Mucosa of stomach (tissue), 1 donor: ENCODE data around the gene SORCS2.
A peak's percentile ranks its signal among the peaks of the same experiment; 100 is the strongest.

ENCODE experiments used
- H3K27me3 ChIP-seq: one replicate; pipeline ENCODE4 v1.7.0; 2013; ENCODE audit warnings: mild to moderate bottlenecking, low read length; ENCODE audit not compliant: control insufficient read depth, insufficient read depth
- H3K36me3 ChIP-seq: one replicate; pipeline ENCODE4 v1.7.0; 2013; ENCODE audit warnings: low read length; ENCODE audit not compliant: control insufficient read depth, insufficient read depth
- H3K4me1 ChIP-seq: one replicate; pipeline ENCODE4 v1.7.0; 2013; ENCODE audit warnings: mild to moderate bottlenecking, low read length; ENCODE audit not compliant: control insufficient read depth, insufficient read depth
- H3K4me3 ChIP-seq: one replicate; pipeline ENCODE4 v1.7.0; 2013; ENCODE audit warnings: low read length
- H3K9ac ChIP-seq: one replicate; pipeline ENCODE4 v1.7.0; 2013; ENCODE audit warnings: mild to moderate bottlenecking, low read length, moderate library complexity
- H3K9me3 ChIP-seq: one replicate; pipeline ENCODE4 v1.7.0; 2013; ENCODE audit warnings: mild to moderate bottlenecking, low read length, moderate library complexity; ENCODE audit not compliant: control insufficient read depth
- donor health status: Pancreatic carcinoma.

SORCS2 gene

DNA sequence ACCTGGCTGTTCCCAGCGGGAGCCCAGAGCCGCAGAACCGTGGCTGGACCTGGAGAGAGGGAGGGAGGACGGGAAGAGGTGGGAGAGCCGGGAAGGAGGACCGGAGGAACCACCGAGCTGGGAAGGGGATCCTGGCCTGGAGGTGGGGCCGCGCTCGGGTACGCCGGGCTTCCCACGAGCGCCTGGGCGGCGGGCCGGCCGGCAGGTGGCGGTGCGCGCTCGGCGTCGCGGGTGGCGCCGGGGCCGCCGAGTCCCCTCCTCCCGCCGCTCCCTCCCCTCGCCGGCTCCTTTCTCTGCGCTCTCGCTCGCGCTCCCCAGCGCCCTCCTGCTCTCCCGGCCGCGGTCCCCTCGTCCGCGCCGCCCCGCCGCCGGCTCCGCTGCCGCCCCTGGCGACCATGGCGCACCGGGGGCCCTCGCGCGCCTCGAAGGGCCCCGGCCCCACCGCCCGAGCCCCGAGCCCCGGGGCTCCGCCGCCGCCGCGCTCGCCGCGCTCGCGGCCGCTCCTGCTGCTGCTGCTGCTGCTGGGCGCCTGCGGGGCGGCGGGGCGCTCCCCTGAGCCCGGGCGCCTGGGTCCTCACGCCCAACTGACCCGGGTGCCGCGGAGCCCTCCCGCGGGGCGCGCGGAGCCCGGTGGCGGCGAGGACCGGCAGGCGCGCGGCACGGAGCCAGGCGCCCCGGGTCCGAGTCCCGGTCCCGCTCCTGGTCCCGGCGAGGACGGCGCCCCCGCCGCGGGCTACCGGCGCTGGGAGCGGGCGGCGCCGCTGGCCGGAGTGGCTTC, at the start of gene SORCS2:
TSS of gene SORCS2 (plus strand) at position 287 of the 778 bp plus-strand sequence.
- peak within 1 kb of the TSS; percentile 7 for H3K9ac ChIP-seq

DNA sequence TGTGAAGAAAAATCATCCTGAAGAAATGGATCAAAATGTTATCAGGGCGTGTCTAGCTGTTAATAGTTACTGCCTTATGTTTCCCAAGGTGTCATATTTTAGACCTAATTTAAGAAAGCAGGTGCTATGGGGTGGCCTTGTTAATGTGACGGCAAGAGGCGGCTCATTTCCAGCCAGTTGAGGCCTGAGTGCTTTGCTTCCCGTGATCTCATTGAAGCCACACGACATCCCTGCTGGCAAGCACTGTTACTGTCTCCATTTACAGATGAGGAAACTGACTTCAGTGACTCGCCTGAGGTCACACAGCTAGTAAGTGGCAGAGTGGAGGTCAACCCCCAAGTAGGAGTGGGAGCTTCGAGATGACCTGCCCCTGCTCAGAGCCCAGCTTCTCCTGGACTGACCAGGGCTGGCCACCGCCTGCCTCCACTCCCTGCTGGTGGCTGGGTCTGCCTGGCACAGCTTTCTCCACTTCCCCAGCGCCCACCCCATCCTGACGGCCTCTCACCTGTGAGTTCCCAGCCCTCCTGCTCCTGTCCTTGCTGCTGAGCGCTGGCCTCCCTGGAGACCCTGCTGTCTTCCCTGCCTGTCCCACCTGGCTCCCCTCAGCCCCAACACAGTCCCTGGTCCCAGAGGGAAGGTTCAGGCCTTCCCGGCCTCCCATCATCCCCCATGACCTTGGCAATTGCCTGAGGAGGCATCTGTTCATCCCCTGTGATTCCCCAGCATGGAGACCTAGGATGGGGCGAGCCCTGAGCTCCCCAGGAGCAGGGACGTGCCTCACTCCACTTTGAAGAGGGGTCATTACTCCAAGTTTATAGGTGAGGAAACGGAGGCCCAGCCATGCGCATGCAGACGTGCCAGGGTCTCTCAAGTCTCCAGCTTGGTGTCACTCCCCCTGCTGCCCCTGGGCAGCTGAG, 47.7 kb upstream of the SORCS2 start:
- H3K36me3 ChIP-seq = no peaks in the 10 kb centered on the region
- no peaks in the 10 kb centered on the region for H3K9me3 ChIP-seq
- no peaks in the 10 kb centered on the region for H3K27me3 ChIP-seq
- no peak overlapping the region for H3K4me3 ChIP-seq
- no peaks in the 10 kb centered on the region for H3K4me1 ChIP-seq
- H3K9ac ChIP-seq = no peak overlapping the region

More for the DNA sequence above, at the start of gene SORCS2:
- Histone ChIP-seq H3K4me3 (no peak within 1 kb of the TSS), H3K4me1 (peaks cover 10% of the 10 kb centered on the region), H3K27me3 (peaks cover 79% of the 10 kb centered on the region), H3K36me3 (no peaks in the 10 kb centered on the region), H3K9me3 (no peaks in the 10 kb centered on the region)

GRCh38 chr4:7145291-7145934, 46.9 kb upstream of the SORCS2 start:
- H3K36me3 ChIP-seq = no peaks in the 10 kb centered on the region
- H3K4me1 ChIP-seq = no peaks in the 10 kb centered on the region
- no peaks in the 10 kb centered on the region for H3K9me3 ChIP-seq
- H3K27me3 ChIP-seq = no peaks in the 10 kb centered on the region
- H3K4me3 ChIP-seq = no peak overlapping the region
- no peak overlapping the region for H3K9ac ChIP-seq

GRCh38 chr4:7146059-7146785, 46.1 kb upstream of the SORCS2 start:
- no peaks in the 10 kb centered on the region for H3K9me3 ChIP-seq
- no peaks in the 10 kb centered on the region for H3K36me3 ChIP-seq
- no peak overlapping the region for H3K4me3 ChIP-seq
- no peaks in the 10 kb centered on the region for H3K4me1 ChIP-seq
- H3K9ac ChIP-seq = no peak overlapping the region
- H3K27me3 ChIP-seq = no peaks in the 10 kb centered on the region

- Histone ChIP-seq H3K27me3 (no peaks in the 10 kb centered on the region), H3K4me1 (no peaks in the 10 kb centered on the region), H3K9me3 (no peaks in the 10 kb centered on the region), H3K9ac (no peak overlapping the region), H3K4me3 (no peak overlapping the region), H3K36me3 (no peaks in the 10 kb centered on the region)
Measured at GRCh38 chr4:7146786-7147115, 45.6 kb upstream of the SORCS2 start.

GRCh38 chr4:7147261-7147660, 45.1 kb upstream of the SORCS2 start:
- Histone ChIP-seq H3K4me3 (no peak overlapping the region), H3K9me3 (no peaks in the 10 kb centered on the region), H3K4me1 (no peaks in the 10 kb centered on the region), H3K36me3 (no peaks in the 10 kb centered on the region), H3K9ac (no peak overlapping the region), H3K27me3 (no peaks in the 10 kb centered on the region)

GRCh38 chr4:7147661-7148310, 44.6 kb upstream of the SORCS2 start:
- H3K27me3 ChIP-seq = no peaks in the 10 kb centered on the region
- no peak overlapping the region for H3K9ac ChIP-seq
- H3K4me3 ChIP-seq = no peak overlapping the region
- H3K9me3 ChIP-seq = no peaks in the 10 kb centered on the region
- no peaks in the 10 kb centered on the region for H3K4me1 ChIP-seq
- H3K36me3 ChIP-seq = no peaks in the 10 kb centered on the region

DNA sequence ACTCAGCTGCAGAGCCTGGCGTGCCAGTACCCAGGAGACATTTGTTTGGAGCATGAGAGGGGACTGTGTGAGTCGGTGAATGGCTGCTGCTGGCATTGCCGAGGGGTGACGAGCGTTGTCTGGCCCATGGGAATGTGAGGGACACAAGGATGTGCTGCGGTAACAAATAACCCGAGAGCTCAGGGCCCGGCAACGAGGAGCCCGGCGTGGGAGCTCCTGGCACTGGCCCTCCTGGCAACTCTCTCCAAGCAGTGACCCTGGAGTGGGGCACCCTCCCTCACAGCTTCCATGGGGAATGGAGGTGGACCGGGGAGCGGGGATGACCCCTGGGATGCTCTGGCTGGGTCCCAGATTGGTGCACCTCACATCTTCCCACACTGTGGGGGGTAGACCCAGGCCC, 44.0 kb upstream of the SORCS2 start:
- Histone ChIP-seq H3K27me3 (no peaks in the 10 kb centered on the region), H3K4me3 (no peak overlapping the region), H3K9ac (no peak overlapping the region), H3K9me3 (no peaks in the 10 kb centered on the region), H3K36me3 (no peaks in the 10 kb centered on the region), H3K4me1 (no peaks in the 10 kb centered on the region)

GRCh38 chr4:7150036-7150635, 42.2 kb upstream of the SORCS2 start:
- H3K9me3 ChIP-seq = no peaks in the 10 kb centered on the region
- H3K4me3 ChIP-seq = no peak overlapping the region
- H3K4me1 ChIP-seq = no peaks in the 10 kb centered on the region
- no peaks in the 10 kb centered on the region for H3K27me3 ChIP-seq
- no peak overlapping the region for H3K9ac ChIP-seq
- H3K36me3 ChIP-seq = no peaks in the 10 kb centered on the region

DNA sequence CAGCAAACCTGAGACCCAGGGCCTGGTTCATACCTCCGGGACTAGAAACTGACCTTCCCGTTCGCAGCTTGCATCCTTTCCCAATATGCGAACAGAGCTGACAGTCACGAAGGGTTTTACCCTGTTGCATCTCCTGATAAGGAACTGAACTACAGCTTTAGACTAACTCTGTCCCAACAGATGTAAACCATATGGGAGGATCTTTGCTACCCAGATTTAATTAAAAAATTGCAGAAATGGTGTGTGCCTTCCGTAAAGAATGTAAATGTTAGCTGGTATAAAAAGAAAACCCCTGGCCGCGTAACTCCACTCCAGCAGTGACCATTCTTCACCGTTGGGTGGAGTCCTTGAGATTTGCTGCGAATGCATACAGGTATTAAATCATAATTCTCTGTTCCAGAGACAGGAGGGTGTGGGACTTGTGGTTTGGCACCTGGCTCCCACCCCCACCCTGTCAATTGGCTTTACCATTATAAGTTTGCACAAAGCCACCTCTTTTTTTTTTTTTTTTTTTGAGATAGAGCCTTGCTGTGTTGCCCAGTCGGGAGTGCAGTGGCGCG, 40.6 kb upstream of the SORCS2 start:
- Histone ChIP-seq H3K36me3 (no peaks in the 10 kb centered on the region), H3K9ac (no peak overlapping the region), H3K4me3 (no peak overlapping the region), H3K27me3 (peaks cover 5% of the 10 kb centered on the region), H3K4me1 (peaks cover 5% of the 10 kb centered on the region), H3K9me3 (no peaks in the 10 kb centered on the region)

DNA sequence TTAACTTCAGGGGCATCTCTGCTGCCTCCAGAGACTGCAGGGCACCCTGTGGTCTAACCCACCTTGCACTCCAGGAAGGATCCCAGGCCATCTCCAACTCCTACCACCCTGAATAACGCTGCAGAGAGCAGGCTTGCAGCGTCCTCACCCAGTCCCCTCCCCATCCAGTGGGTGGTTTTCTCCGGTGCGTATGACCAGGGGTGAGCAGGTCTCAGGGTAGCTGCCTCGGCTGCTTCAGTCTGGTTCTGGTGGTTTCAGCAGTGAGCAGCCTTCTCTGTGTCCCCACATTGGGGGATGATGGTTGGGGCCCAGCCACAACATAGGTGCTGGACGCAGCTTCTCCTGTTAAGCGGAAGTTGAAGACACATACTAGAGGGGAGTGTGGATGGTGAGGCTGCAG, 38.6 kb upstream of the SORCS2 start:
- H3K9ac ChIP-seq = no peak overlapping the region
- no peaks in the 10 kb centered on the region for H3K36me3 ChIP-seq
- H3K9me3 ChIP-seq = no peaks in the 10 kb centered on the region
- peaks cover 5% of the 10 kb centered on the region for H3K27me3 ChIP-seq
- H3K4me3 ChIP-seq = no peak overlapping the region
- H3K4me1 ChIP-seq = peaks cover 5% of the 10 kb centered on the region
